A549 (cell line): ENCODE data around the gene FGD4.

Experiments
- EHMT2 ChIP-seq: fragments of 200-600 bp; sonication (generic); IDR thresholded peaks from 2 replicates; pipeline ENCODE4 v1.6.1; 2016; ENCODE audit warnings: antibody characterized with exemption, low read depth, mild to moderate bottlenecking, moderate library complexity
- EP300 ChIP-seq, 2 experiments: fragments of >200 bp; sonication (Bioruptor Twin); formaldehyde crosslinking; IDR thresholded peaks; 2 replicates in 1 of 2; 3 replicates in 1 of 2; pipeline ENCODE4 v1.6.1; 2016 to 2017
- MYC ChIP-seq: IDR thresholded peaks from 2 replicates; pipeline ENCODE4 v1.6.1; 2012; ENCODE audit warnings: mild to moderate bottlenecking, inconsistent platforms, low read length, improper control_type of control experiment, borderline replicate concordance
- NFE2L2 ChIP-seq: fragments of 150-350 bp; conservative IDR thresholded peaks from 2 replicates; pipeline ENCODE4 v1.6.1; 2014; ENCODE audit warnings: low read length
- POLR2A ChIP-seq: IDR thresholded peaks from 2 replicates; pipeline ENCODE4 v1.6.1; 2012; ENCODE audit warnings: mild to moderate bottlenecking, low read length
- RAD21 ChIP-seq, 2 experiments: fragments of >200 bp in 1 of 2; sonication (Bioruptor Twin) in 1 of 2; formaldehyde crosslinking in 1 of 2; IDR thresholded peaks in 1 of 2; conservative IDR thresholded peaks in 1 of 2; 2 replicates in 1 of 2; 3 replicates in 1 of 2; pipeline ENCODE4 v1.6.1; 2012 to 2018; ENCODE audit warnings: inconsistent platforms in 1 of 2
- TF ChIP-seq, protein P1 (sequence below): fragments of >200 bp; sonication (Bioruptor Twin); formaldehyde crosslinking; IDR thresholded peaks from 3 replicates; pipeline ENCODE4 v1.5.1; 2016
- TF ChIP-seq, protein P2 (sequence below): IDR thresholded peaks from 2 replicates; pipeline ENCODE4 v1.6.1; 2012
- TF ChIP-seq, protein P3 (sequence below): fragments of 250-450 bp; sonication (Bioruptor Pico); IDR thresholded peaks from 2 replicates; pipeline ENCODE4 v1.5.0; 2021; ENCODE audit warnings: mild to moderate bottlenecking, moderate library complexity, borderline replicate concordance
- TF ChIP-seq, protein P4 (sequence below): fragments of 450-650 bp; IDR thresholded peaks from 2 replicates; pipeline ENCODE4 v1.6.1; 2014; ENCODE audit warnings: antibody characterized with exemption
- TF ChIP-seq, protein P5 (sequence below): fragments of >200 bp; sonication (Bioruptor Twin); formaldehyde crosslinking; IDR thresholded peaks from 3 replicates; pipeline ENCODE4 v1.6.1; 2016

DNA sequence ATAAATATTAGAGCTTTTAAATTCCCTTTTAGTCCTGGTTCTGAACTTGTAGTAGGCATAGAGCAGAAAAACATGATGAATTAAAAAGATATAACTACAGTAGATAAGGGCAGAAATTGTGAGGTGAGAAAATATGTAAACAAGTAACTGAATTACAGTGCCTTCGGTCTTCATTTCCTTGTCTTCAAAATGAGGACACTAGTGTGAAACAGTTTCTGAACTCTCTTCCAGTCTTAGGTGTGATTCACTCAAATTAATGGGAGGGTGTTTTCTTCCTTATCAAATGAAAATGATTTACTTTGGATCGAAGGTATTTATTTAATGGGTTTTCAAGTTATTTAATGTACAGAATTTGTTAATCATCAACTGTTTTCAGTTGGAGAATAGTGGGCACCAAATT, 1.5 kb downstream of the FGD4 start:
- TF ChIP-seq EP300 (IDR thresholded peaks at IDR 0.05) (no peak), NFE2L2 (no peak), RAD21 (conservative IDR thresholded peaks at IDR 0.05 in 1 of 2, IDR thresholded peaks at IDR 0.05 in 1 of 2) (no peak), POLR2A (no peak), EHMT2 (no peak), MYC (no peak)
- TF ChIP-seq, protein P1, sequence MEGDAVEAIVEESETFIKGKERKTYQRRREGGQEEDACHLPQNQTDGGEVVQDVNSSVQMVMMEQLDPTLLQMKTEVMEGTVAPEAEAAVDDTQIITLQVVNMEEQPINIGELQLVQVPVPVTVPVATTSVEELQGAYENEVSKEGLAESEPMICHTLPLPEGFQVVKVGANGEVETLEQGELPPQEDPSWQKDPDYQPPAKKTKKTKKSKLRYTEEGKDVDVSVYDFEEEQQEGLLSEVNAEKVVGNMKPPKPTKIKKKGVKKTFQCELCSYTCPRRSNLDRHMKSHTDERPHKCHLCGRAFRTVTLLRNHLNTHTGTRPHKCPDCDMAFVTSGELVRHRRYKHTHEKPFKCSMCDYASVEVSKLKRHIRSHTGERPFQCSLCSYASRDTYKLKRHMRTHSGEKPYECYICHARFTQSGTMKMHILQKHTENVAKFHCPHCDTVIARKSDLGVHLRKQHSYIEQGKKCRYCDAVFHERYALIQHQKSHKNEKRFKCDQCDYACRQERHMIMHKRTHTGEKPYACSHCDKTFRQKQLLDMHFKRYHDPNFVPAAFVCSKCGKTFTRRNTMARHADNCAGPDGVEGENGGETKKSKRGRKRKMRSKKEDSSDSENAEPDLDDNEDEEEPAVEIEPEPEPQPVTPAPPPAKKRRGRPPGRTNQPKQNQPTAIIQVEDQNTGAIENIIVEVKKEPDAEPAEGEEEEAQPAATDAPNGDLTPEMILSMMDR: no peak
- TF ChIP-seq, protein P2, sequence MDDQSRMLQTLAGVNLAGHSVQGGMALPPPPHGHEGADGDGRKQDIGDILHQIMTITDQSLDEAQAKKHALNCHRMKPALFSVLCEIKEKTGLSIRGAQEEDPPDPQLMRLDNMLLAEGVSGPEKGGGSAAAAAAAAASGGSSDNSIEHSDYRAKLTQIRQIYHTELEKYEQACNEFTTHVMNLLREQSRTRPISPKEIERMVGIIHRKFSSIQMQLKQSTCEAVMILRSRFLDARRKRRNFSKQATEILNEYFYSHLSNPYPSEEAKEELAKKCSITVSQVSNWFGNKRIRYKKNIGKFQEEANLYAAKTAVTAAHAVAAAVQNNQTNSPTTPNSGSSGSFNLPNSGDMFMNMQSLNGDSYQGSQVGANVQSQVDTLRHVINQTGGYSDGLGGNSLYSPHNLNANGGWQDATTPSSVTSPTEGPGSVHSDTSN: no peak
- TF ChIP-seq, protein P3, sequence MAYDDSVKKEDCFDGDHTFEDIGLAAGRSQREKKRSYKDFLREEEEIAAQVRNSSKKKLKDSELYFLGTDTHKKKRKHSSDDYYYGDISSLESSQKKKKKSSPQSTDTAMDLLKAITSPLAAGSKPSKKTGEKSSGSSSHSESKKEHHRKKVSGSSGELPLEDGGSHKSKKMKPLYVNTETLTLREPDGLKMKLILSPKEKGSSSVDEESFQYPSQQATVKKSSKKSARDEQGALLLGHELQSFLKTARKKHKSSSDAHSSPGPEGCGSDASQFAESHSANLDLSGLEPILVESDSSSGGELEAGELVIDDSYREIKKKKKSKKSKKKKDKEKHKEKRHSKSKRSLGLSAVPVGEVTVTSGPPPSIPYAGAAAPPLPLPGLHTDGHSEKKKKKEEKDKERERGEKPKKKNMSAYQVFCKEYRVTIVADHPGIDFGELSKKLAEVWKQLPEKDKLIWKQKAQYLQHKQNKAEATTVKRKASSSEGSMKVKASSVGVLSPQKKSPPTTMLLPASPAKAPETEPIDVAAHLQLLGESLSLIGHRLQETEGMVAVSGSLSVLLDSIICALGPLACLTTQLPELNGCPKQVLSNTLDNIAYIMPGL: no peak
- TF ChIP-seq, protein P4, sequence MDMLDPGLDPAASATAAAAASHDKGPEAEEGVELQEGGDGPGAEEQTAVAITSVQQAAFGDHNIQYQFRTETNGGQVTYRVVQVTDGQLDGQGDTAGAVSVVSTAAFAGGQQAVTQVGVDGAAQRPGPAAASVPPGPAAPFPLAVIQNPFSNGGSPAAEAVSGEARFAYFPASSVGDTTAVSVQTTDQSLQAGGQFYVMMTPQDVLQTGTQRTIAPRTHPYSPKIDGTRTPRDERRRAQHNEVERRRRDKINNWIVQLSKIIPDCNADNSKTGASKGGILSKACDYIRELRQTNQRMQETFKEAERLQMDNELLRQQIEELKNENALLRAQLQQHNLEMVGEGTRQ: no peak
- TF ChIP-seq, protein P5, sequence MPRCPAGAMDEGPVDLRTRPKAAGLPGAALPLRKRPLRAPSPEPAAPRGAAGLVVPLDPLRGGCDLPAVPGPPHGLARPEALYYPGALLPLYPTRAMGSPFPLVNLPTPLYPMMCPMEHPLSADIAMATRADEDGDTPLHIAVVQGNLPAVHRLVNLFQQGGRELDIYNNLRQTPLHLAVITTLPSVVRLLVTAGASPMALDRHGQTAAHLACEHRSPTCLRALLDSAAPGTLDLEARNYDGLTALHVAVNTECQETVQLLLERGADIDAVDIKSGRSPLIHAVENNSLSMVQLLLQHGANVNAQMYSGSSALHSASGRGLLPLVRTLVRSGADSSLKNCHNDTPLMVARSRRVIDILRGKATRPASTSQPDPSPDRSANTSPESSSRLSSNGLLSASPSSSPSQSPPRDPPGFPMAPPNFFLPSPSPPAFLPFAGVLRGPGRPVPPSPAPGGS: no peak
